Measurements from ENCODE around the gene BTD.
A peak's percentile ranks its signal among the peaks of the same experiment; 100 is the strongest.
"Not testable (repeated sequence)": the region's sequence is repeated elsewhere in the genome, so short reads cannot be mapped to it uniquely, and the experiment has no call there.

Gene BTD

GRCh38 chr3:15611018-15611417 lies 9.5 kb downstream of the BTD start:
- DNase-seq (ENCODE audit: low read depth, low spot score) = no peak
- Histone ChIP-seq H3K36me3 (ENCODE audit: insufficient read depth, low read length) (no peaks in the 10 kb centered on the region), H3K9ac (ENCODE audit: insufficient read length) (no peak overlapping the region), H3K9me3 (ENCODE audit: low read depth, low read length) (no peaks in the 10 kb centered on the region), H3K4me3 (no peak overlapping the region), H3K27ac (no peak overlapping the region)
- no peak for TF ChIP-seq FOXP2 (optimal IDR thresholded peaks at IDR 0.05; ENCODE audit: control extremely low read depth, extremely low read length, insufficient read depth)
- no peak for TF ChIP-seq POLR2AphosphoS5 (IDR thresholded peaks at IDR 0.05; ENCODE audit: borderline replicate concordance, low read depth, low read length)
- no peak for TF ChIP-seq EZH2 (IDR thresholded peaks at IDR 0.05)

- Histone ChIP-seq H3K27ac (no peak overlapping the region), H3K36me3 (ENCODE audit: insufficient read depth, low read length) (no peaks in the 10 kb centered on the region), H3K4me3 (no peak overlapping the region), H3K9ac (ENCODE audit: insufficient read length) (no peak overlapping the region), H3K9me3 (ENCODE audit: low read depth, low read length) (no peaks in the 10 kb centered on the region)
- DNase-seq (ENCODE audit: low read depth, low spot score) = no peak
- no peak for TF ChIP-seq EZH2 (IDR thresholded peaks at IDR 0.05)
- no peak for TF ChIP-seq FOXP2 (optimal IDR thresholded peaks at IDR 0.05; ENCODE audit: control extremely low read depth, extremely low read length, insufficient read depth)
- TF ChIP-seq POLR2AphosphoS5 (IDR thresholded peaks at IDR 0.05; ENCODE audit: borderline replicate concordance, low read depth, low read length) = no peak
Observed at GRCh38 chr3:15612001-15612400, 10.5 kb downstream of the BTD start.

DNA sequence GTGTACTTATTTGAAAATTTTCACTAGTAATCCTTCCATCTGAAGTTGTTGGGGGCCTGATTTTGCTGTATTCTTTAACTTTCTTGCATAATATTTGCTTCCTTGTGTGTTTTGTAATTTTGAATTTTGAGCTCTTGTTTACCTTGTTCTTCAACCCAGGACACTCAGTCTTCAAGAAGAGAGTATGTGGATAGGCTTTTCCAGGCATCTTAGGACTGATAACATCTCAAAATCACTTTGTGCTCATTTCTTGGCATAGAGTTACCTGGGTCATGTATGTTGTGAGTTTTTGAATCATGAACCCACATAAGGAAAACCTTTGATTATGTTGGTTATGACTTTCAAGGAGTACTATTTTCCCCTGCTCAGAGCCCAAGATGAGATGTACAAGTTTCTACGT lies 13.4 kb downstream of the BTD start:
- DNase-seq (ENCODE audit: low read depth, low spot score) = no peak
- Histone ChIP-seq H3K4me3 (no peak overlapping the region), H3K36me3 (ENCODE audit: insufficient read depth, low read length) (no peaks in the 10 kb centered on the region), H3K9me3 (ENCODE audit: low read depth, low read length) (no peaks in the 10 kb centered on the region), H3K27ac (no peak overlapping the region), H3K9ac (ENCODE audit: insufficient read length) (no peak overlapping the region)
- no peak for TF ChIP-seq FOXP2 (optimal IDR thresholded peaks at IDR 0.05; ENCODE audit: control extremely low read depth, extremely low read length, insufficient read depth)
- TF ChIP-seq EZH2 (IDR thresholded peaks at IDR 0.05) = no peak
- no peak for TF ChIP-seq POLR2AphosphoS5 (IDR thresholded peaks at IDR 0.05; ENCODE audit: borderline replicate concordance, low read depth, low read length)

GRCh38 chr3:15616053-15616452 lies 14.5 kb downstream of the BTD start:
- no peak overlapping the region for H3K27ac ChIP-seq
- H3K4me3 ChIP-seq = no peak overlapping the region
- no peaks in the 10 kb centered on the region for H3K36me3 ChIP-seq (ENCODE audit: insufficient read depth, low read length)
- H3K9me3 ChIP-seq (ENCODE audit: low read depth, low read length) = no peaks in the 10 kb centered on the region
- TF ChIP-seq FOXP2 (optimal IDR thresholded peaks at IDR 0.05; ENCODE audit: control extremely low read depth, extremely low read length, insufficient read depth) (no peak), EZH2 (IDR thresholded peaks at IDR 0.05) (no peak), POLR2AphosphoS5 (IDR thresholded peaks at IDR 0.05; ENCODE audit: borderline replicate concordance, low read depth, low read length) (no peak)
- H3K9ac ChIP-seq (ENCODE audit: insufficient read length) = no peak overlapping the region
- no peak for DNase-seq (ENCODE audit: low read depth, low spot score)

DNA sequence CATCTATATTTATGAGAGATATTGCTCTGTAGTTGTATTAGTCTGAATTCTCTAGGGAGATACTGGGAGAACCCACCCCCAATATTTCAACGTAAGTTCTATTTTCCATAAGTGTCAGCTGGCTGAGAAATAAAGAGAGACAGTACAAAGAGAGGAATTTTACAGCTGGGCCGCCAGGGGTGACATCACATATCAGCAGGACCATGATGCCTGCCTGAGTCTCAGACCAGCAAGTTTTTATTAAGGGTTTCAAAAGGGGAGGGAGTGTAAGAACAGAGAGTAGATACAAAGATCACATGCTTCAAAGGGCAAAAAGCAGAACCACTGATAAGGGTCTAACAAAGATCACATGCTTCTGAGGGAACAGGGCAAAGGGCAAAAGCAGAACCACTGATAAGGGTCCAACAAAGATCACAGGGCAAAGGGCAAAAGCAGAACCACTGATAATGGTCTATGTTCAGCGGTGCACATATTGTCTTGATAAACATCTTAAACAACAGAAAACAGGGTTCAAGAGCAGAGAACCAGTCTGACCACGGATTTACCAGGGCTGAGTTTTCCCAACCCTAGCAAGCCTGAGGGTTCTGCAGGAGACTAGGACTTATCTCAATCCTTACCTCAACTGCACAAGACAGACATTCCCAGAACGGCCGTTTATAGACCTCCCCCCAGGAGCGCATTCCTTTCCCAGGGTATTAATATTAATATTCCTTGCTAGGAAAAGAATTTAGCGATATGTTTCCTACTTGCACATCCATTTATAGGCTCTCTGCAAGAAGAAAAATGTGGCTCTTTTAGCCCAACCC lies 18.3 kb downstream of the BTD start:
- H3K9ac ChIP-seq (ENCODE audit: insufficient read length); H3K27ac ChIP-seq; DNase-seq (ENCODE audit: low read depth, low spot score); H3K36me3 ChIP-seq (ENCODE audit: insufficient read depth, low read length); H3K4me3 ChIP-seq; H3K9me3 ChIP-seq (ENCODE audit: low read depth, low read length): not testable (repeated sequence)

GRCh38 chr3:15623535-15624440 lies 22.2 kb downstream of the BTD start:
- DNase-seq (ENCODE audit: low read depth, low spot score) = no peak
- H3K36me3 ChIP-seq (ENCODE audit: insufficient read depth, low read length) = no peaks in the 10 kb centered on the region
- TF ChIP-seq EZH2 (IDR thresholded peaks at IDR 0.05) (no peak), POLR2AphosphoS5 (IDR thresholded peaks at IDR 0.05; ENCODE audit: borderline replicate concordance, low read depth, low read length) (no peak), FOXP2 (optimal IDR thresholded peaks at IDR 0.05; ENCODE audit: control extremely low read depth, extremely low read length, insufficient read depth) (no peak)
- no peak overlapping the region for H3K4me3 ChIP-seq
- no peak overlapping the region for H3K9ac ChIP-seq (ENCODE audit: insufficient read length)
- H3K27ac ChIP-seq = no peak overlapping the region
- H3K9me3 ChIP-seq (ENCODE audit: low read depth, low read length) = no peaks in the 10 kb centered on the region

DNA sequence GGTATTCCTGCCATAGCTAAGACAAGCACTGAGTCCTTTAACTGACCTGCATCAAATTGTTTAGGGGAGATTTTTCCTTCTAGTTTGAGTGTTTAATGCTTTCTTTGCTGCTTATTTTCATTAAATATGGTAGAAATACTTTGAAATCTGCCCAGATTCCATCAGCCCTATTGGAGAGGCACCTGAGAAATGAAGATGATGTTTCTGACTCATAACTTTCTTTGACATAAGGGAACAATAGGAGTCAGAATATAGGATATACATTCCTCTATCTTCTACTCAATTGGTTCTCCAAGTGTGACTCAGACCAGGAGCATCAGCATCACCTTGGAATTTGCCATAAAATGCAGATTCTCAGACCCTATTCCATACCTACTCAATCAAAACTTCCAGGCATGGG lies 27.4 kb downstream of the BTD start:
- no peaks in the 10 kb centered on the region for H3K9me3 ChIP-seq (ENCODE audit: low read depth, low read length)
- H3K36me3 ChIP-seq (ENCODE audit: insufficient read depth, low read length) = no peaks in the 10 kb centered on the region
- no peak overlapping the region for H3K27ac ChIP-seq
- TF ChIP-seq POLR2AphosphoS5 (IDR thresholded peaks at IDR 0.05; ENCODE audit: borderline replicate concordance, low read depth, low read length) (no peak), FOXP2 (optimal IDR thresholded peaks at IDR 0.05; ENCODE audit: control extremely low read depth, extremely low read length, insufficient read depth) (no peak), EZH2 (IDR thresholded peaks at IDR 0.05) (no peak)
- no peak for DNase-seq (ENCODE audit: low read depth, low spot score)
- H3K4me3 ChIP-seq = no peak overlapping the region
- no peak overlapping the region for H3K9ac ChIP-seq (ENCODE audit: insufficient read length)

DNA sequence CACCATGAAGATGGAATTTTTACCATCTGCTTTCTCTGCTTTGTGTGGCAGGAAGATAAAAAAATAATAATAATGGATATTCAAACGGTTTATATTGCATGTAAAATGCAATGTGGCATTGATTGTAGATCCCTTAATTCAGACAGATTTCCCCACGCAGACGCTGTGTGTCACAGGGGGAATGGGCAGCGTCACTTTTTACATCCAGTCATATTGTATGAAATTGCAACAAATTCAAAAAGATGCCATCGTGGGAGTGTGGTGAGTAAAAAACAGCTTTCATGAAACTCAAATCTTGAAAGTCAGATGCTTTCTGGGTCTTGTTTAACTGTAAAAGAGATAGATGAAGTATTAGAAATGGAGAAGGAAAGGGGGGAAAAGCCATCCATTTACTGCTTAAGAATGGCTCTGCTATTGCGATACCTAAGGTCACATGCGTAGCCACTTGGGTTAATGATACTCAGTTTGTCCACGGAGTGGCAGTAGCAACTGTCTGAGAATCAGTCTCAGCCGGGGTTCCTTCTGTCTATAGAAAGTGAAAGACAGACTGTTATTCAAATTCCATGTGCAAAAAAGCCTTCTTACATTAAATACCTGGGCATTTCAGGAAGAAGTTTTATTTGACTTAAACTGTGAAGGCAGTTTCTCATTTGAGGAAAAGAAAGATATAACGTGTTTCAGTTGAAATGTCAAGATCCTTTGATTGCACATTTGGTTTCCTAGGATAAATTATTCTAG lies 28.5 kb downstream of the BTD start:
- no peak overlapping the region; the same call in 1 of the 2 replicates for H3K27ac ChIP-seq

More for the DNA sequence above, 28.5 kb downstream of the BTD start:
- Histone ChIP-seq H3K36me3 (ENCODE audit: insufficient read depth, low read length) (no peaks in the 10 kb centered on the region), H3K4me3 (peak overlapping the region; percentile 29; the same call in 1 of the 2 replicates), H3K9me3 (ENCODE audit: low read depth, low read length) (no peaks in the 10 kb centered on the region), H3K9ac (ENCODE audit: insufficient read length) (no peak overlapping the region)
- no peak for TF ChIP-seq FOXP2 (optimal IDR thresholded peaks at IDR 0.05; ENCODE audit: control extremely low read depth, extremely low read length, insufficient read depth)
- no peak for TF ChIP-seq EZH2 (IDR thresholded peaks at IDR 0.05)
- no peak for TF ChIP-seq POLR2AphosphoS5 (IDR thresholded peaks at IDR 0.05; ENCODE audit: borderline replicate concordance, low read depth, low read length)
- no peak for DNase-seq (ENCODE audit: low read depth, low spot score)

Measured in SK-N-MC (cell line).